Small intestine (tissue), 16 donors: Measurements from ENCODE around the gene TIRAP. TPM values are rescaled to one million over a fixed set of nuclear protein-coding genes. Genes with fewer than 3 reads are reported as not detected.
A peak's percentile ranks its signal among the peaks of the same experiment; 100 is the strongest.
"Not testable (repeated sequence)": the region's sequence is repeated elsewhere in the genome, so short reads cannot be mapped to it uniquely, and the experiment has no call there.

Source experiments
- DNase-seq, 2 donors: peaks; one replicate each; pipeline versions ENCODE4 v3.0.0 to v3.0.0-alpha.2; 2013
- FAIRE-seq: peaks from 2 replicates; lab custom pipeline; 2012; peaks lifted over from hg19 to GRCh38; lab: Jason Lieb, UNC
- H3K27ac ChIP-seq, 3 donors: one replicate each; pipeline ENCODE4 v1.5.1; 2013; ENCODE audit warnings: low read length in 2 of 3, mild to moderate bottlenecking in 2 of 3, control low read depth in 1 of 3, inconsistent platforms in 1 of 3, low read depth in 1 of 3, moderate library complexity in 1 of 3
- H3K27me3 ChIP-seq, 3 donors: one replicate each; pipeline ENCODE4 v1.6.1; 2013; ENCODE audit warnings: low read length in 3 of 3, inconsistent platforms in 1 of 3; ENCODE audit not compliant: control insufficient read depth in 3 of 3, insufficient read depth in 3 of 3
- H3K36me3 ChIP-seq, 3 donors: one replicate each; pipeline ENCODE4 v1.6.1; 2013; ENCODE audit warnings: low read length in 3 of 3, inconsistent platforms in 1 of 3, low read depth in 1 of 3, mild to moderate bottlenecking in 1 of 3, moderate library complexity in 1 of 3; ENCODE audit not compliant: control insufficient read depth in 3 of 3, insufficient read depth in 2 of 3
- H3K4me1 ChIP-seq, 3 donors: one replicate each; pipeline ENCODE4 v1.6.1; 2013; ENCODE audit warnings: low read length in 2 of 3, inconsistent platforms in 1 of 3, low read depth in 1 of 3, mild to moderate bottlenecking in 1 of 3, moderate library complexity in 1 of 3; ENCODE audit not compliant: control insufficient read depth in 3 of 3, insufficient read depth in 2 of 3
- H3K4me3 ChIP-seq, 3 donors: one replicate each; pipeline ENCODE4 v1.5.1; 2013; ENCODE audit warnings: low read length in 3 of 3, control low read depth in 1 of 3, inconsistent platforms in 1 of 3, low read depth in 1 of 3, mild to moderate bottlenecking in 1 of 3, moderate library complexity in 1 of 3
- H3K9me3 ChIP-seq, 2 donors: one replicate each; pipeline ENCODE4 v1.6.1; 2013; ENCODE audit warnings: low read depth in 1 of 2, low read length in 1 of 2; ENCODE audit not compliant: control insufficient read depth in 2 of 2, insufficient read depth in 1 of 2
- WGBS, 3 donors: extraction: QIAGEN DNeasy Blood & Tissue Kit; methylation state at CpG; one replicate each; pipeline ENCODE4 v1.1.7; 2013; 5-methylcytosine and 5-hydroxymethylcytosine counted together
- long read RNA-seq, 10 donors: transcript quantifications; one replicate each; lab custom pipeline, GENCODE V29; 2026
- polyA plus RNA-seq, 4 donors: library from polyadenylated mRNA; stranded (reverse) in 3 of 4; unstranded in 1 of 4; fragments of 200-250 nt in 3 of 4; fragments of 120-200 nt in 1 of 4; gene quantifications; one replicate each; pipeline versions ENCODE4 v1.2.1 to v1.2.3, GENCODE V29; 2013
- donor health status: healthy with polysubstance abuse.
- donor health status: control.
- donor health status: control.
- donor health status: Bipolar disorder and iron deficiency.
- donor health status: healthy.

The TIRAP gene, protein sequence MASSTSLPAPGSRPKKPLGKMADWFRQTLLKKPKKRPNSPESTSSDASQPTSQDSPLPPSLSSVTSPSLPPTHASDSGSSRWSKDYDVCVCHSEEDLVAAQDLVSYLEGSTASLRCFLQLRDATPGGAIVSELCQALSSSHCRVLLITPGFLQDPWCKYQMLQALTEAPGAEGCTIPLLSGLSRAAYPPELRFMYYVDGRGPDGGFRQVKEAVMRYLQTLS
- polyA plus RNA-seq, result 10 to 100 TPM in 2 of 4 donors, 1 to 10 TPM in 2; 6.2 to 15.6 (median 10.3) TPM
- long read RNA-seq, donor 1, partial matches to known transcripts, result 8 of 12 reads
- long read RNA-seq, donor 1, other reads (novel, unspliced or antisense), result 0 of 12 reads
- long read RNA-seq, donor 2, result 0 reads
- long read RNA-seq, donor 3, result 0 reads
- long read RNA-seq, donor 4, result 0 reads
- long read RNA-seq, donor 5, result 0 reads
- long read RNA-seq, donor 6, partial matches to known transcripts, result 0 of 1 reads
- long read RNA-seq, donor 6, other reads (novel, unspliced or antisense), result 0 of 1 reads
- long read RNA-seq, donor 7, result 0 reads
- long read RNA-seq, donor 8, result 0 reads
- long read RNA-seq, donor 9, result 0 reads
- long read RNA-seq, donor 10, result 0 reads

GRCh38 chr11:126282736-126283591 lies at the start of gene TIRAP:
TSS of gene TIRAP (plus strand) at chr11:126283093. CDS start at chr11:126290895, 7,802 bp downstream.
- Histone ChIP-seq H3K9me3 (peaks cover 0 to 2% of the 10 kb centered on the region in 2 donors), H3K4me1 (peaks cover 0 to 7% (median 0%) of the 10 kb centered on the region in 3 donors), H3K4me3 (peak within 1 kb of the TSS; percentile 80 to 90 (median 88)), H3K27ac (peak within 1 kb of the TSS; percentile 84 to 96 (median 95)), H3K27me3 (no peaks in the 10 kb centered on the region), H3K36me3 (peaks cover 0 to 11% (median 0%) of the 10 kb centered on the region in 3 donors)
- DNase-seq (peak; percentile 68 to 86), FAIRE-seq (no peak)
- WGBS, 3 donors, result 0 to 1% (median 0%) methylated on average over 56 to 82 of the region's 82 CpGs

- Histone ChIP-seq H3K27me3 (no peaks in the 10 kb centered on the region), H3K27ac (no peak overlapping the region), H3K4me1 (no peaks in the 10 kb centered on the region), H3K9me3 (no peaks in the 10 kb centered on the region), H3K4me3 (no peak overlapping the region), H3K36me3 (peaks cover 0 to 6% (median 2%) of the 10 kb centered on the region in 3 donors)
- WGBS, 3 donors, result 86 to 100% (median 98%) methylated on average over 4 of the region's 4 CpGs
- DNase-seq (no peak), FAIRE-seq (no peak)
Measured at GRCh38 chr11:126233391-126233790, 49.5 kb upstream of the TIRAP start.

DNA sequence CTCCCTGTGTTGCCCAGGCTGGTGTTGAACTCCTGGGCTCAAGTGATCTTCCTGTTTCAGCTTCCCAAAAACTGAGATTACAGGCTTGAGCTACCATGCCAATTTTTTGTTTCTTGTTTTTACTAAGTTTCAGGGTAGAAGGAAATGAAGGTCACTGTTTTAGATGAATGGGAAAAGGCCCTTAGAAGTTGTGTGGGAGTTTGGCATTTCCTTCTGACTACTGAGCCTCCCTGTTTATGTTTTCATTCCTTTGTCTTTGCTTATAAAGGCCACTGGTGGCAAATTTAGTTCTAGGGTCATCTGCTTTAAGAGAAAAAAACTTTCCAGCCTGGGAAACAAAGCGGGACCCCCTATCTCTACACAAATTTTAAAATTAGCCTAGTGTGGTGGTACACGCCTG lies 36.3 kb upstream of the TIRAP start:
- H3K4me1 ChIP-seq, result no peaks in the 10 kb centered on the region
- DNase-seq, result no peak
- no peak for FAIRE-seq
- no peaks in the 10 kb centered on the region for H3K9me3 ChIP-seq
- H3K27ac ChIP-seq, result peak overlapping the region in 1 of 3 donors; percentile 20
- no peaks in the 10 kb centered on the region for H3K27me3 ChIP-seq
- H3K36me3 ChIP-seq, result peaks cover 0 to 35% (median 16%) of the 10 kb centered on the region in 3 donors
- 85 to 98% (median 95%) methylated on average over 2 of the region's 2 CpGs for WGBS, 3 donors
- no peak overlapping the region for H3K4me3 ChIP-seq

DNA sequence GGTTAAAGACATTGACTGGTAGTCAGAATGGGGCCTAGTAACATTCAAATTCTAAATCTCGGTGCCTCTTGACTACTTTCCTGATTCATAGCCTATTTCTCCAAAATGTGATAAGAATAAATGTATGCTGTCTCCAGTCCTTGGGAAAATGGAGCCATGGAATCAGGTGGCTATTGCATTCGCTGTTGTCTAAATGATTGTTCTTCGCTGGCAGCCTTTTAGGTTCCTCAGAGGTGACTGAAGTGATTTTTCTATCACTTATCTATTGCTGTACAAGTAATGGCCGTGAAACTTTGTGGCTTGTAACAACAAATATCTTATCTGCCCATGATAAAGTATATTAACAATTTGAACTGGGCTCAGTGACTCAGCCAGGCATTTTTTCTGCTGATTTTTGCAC lies 29.6 kb upstream of the TIRAP start:
- Histone ChIP-seq H3K4me3 (no peak overlapping the region), H3K27me3 (no peaks in the 10 kb centered on the region), H3K27ac (no peak overlapping the region), H3K36me3 (peaks cover 0 to 35% (median 17%) of the 10 kb centered on the region in 3 donors), H3K9me3 (no peaks in the 10 kb centered on the region), H3K4me1 (peaks cover 0 to 2% (median 0%) of the 10 kb centered on the region in 3 donors)
- WGBS, 3 donors, result 60 to 91% (median 69%) methylated on average over 4 of the region's 4 CpGs
- DNase-seq, result no peak
- FAIRE-seq, result no peak

DNA sequence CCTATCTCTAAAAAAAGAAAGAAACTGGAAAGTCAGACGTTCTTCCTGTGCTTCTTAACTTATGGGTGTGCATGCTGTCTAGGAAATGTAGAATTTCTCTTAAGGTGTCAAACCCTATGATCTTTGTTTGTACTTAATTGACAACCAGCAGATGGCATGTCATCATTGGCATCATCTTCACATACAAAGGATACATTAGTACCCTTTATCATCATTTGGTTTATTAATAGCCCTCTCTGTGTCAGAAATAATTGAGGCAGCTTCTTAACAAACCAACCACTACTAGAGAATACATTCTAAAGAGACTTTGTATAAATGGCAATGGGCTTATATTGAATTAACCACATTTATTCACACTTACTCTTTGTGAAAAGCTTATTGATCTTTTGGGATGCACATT lies 28.1 kb upstream of the TIRAP start:
- no peak for DNase-seq
- no peak for FAIRE-seq
- Histone ChIP-seq H3K36me3 (peaks cover 0 to 31% (median 17%) of the 10 kb centered on the region in 3 donors), H3K9me3 (no peaks in the 10 kb centered on the region), H3K27me3 (no peaks in the 10 kb centered on the region), H3K4me3 (no peak overlapping the region), H3K4me1 (peaks cover 0 to 2% (median 0%) of the 10 kb centered on the region in 3 donors), H3K27ac (no peak overlapping the region)
- WGBS, 3 donors, result 56 to 67% (median 65%) methylated on average over 1 of the region's 1 CpG

- FAIRE-seq, H3K27ac ChIP-seq, DNase-seq, H3K4me3 ChIP-seq, H3K4me1 ChIP-seq, H3K9me3 ChIP-seq, H3K27me3 ChIP-seq: not testable (repeated sequence)
- H3K36me3 ChIP-seq, result peaks cover 0 to 34% (median 17%) of the 10 kb centered on the region in 3 donors
- WGBS, 3 donors, result 96 to 99% (median 97%) methylated on average over 5 of the region's 5 CpGs
Measured at GRCh38 chr11:126255507-126255906, 27.4 kb upstream of the TIRAP start.

DNA sequence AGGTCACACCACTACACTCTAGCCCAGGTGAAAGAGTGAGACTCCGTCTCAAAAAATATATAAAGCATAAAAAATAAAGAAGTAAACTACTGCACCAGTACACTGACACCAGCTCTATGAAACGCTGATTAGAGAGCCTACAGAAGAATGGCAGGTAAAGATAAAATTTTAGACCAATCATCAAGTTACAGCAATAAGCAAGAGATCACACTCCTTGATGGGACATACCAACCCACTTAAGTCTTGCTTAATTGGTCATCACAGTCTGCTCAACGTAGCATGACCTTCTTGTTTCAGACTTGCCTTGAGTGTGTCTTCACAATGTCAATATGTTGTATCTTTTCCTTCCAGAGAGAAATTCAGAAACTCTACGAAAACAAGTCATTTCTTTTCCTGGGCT lies 26.7 kb upstream of the TIRAP start:
- Histone ChIP-seq H3K9me3 (no peaks in the 10 kb centered on the region), H3K4me1 (peaks cover 0 to 2% (median 0%) of the 10 kb centered on the region in 3 donors), H3K27ac (no peak overlapping the region), H3K36me3 (peaks cover 0 to 34% (median 17%) of the 10 kb centered on the region in 3 donors), H3K27me3 (no peaks in the 10 kb centered on the region), H3K4me3 (no peak overlapping the region)
- 93 to 95% (median 94%) methylated on average over 4 of the region's 4 CpGs for WGBS, 3 donors
- FAIRE-seq (no peak), DNase-seq (no peak)

DNA sequence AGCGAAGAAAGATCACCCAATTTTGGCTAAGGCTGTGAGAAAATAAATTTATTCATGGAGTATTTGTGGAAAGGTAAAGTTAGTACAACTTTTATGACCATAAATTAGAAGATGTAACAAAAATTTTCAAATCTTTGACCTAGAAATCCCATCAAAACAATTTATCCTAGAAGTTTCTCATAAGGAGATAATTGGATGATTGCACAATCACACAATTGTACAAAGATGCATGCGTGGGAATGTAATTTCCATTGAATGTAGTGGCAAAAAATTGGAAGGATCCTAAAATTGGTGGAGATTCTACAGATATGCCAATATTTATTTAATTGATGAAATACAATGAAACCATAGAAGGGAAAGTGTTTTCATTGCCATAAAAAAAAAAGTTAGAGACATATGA lies 25.7 kb upstream of the TIRAP start:
- DNase-seq (no peak), FAIRE-seq (no peak)
- Histone ChIP-seq H3K4me3 (no peak overlapping the region), H3K27me3 (no peaks in the 10 kb centered on the region), H3K4me1 (peaks cover 0 to 2% (median 0%) of the 10 kb centered on the region in 3 donors), H3K27ac (no peak overlapping the region), H3K9me3 (no peaks in the 10 kb centered on the region), H3K36me3 (peaks cover 4 to 39% (median 17%) of the 10 kb centered on the region in 3 donors)
- 94 to 97% (median 96%) methylated on average over 2 of the region's 2 CpGs for WGBS, 3 donors
